ENCODE data around the gene PIWIL4.

- TF ChIP-seq CTCF (IDR thresholded peaks at IDR 0.05 in 8 of 11, conservative IDR thresholded peaks at IDR 0.05 in 3 of 11): no peak
- TF ChIP-seq POLR2A (IDR thresholded peaks at IDR 0.05): no peak
These were observed 25.9 kb downstream of the PIWIL4 start for GRCh38 chr11:94593030-94593429.

Data from spleen (tissue), 7 donors.